ENCODE measurements around the gene YWHAH. TPM values are rescaled to one million over a fixed set of nuclear protein-coding genes. Genes with fewer than 3 reads are reported as not detected.

The YWHAH gene
- total RNA-seq (2022; extraction: Qiagen RNA extraction) = 134 to 147 TPM (median 143 TPM) in 5 replicates

GRCh38 chr22:31943978-31944699 lies at the start of gene YWHAH:
Gene YWHAH (plus strand): TSS chr22:31944535. CDS start chr22:31944734, 199 bp downstream.

Other genes starting within 250 kb of the YWHAH start
- 5.4 to 6.7 TPM (median 6.3 TPM) in 5 replicates for gene PRR14L, start 194.4 kb upstream of the YWHAH start, total RNA-seq (2022; extraction: Qiagen RNA extraction)
- gene DEPDC5, start 190.5 kb upstream of the YWHAH start, total RNA-seq (2022; extraction: Qiagen RNA extraction) = 4.3 to 5.6 TPM (median 4.4 TPM) in 5 replicates
- gene SLC5A1, start 98.7 kb downstream of the YWHAH start, total RNA-seq (2022; extraction: Qiagen RNA extraction) = 0.06 TPM in 1 of 5 replicates, not detected in the others
- not detected in 5 replicates for gene C22orf42, start 214.8 kb downstream of the YWHAH start, total RNA-seq (2022; extraction: Qiagen RNA extraction)

Data from A549 treated with Mapracorat at 1 μM for 4 hours (cell line).